ENCODE results near the gene GPATCH2L.

DNA sequence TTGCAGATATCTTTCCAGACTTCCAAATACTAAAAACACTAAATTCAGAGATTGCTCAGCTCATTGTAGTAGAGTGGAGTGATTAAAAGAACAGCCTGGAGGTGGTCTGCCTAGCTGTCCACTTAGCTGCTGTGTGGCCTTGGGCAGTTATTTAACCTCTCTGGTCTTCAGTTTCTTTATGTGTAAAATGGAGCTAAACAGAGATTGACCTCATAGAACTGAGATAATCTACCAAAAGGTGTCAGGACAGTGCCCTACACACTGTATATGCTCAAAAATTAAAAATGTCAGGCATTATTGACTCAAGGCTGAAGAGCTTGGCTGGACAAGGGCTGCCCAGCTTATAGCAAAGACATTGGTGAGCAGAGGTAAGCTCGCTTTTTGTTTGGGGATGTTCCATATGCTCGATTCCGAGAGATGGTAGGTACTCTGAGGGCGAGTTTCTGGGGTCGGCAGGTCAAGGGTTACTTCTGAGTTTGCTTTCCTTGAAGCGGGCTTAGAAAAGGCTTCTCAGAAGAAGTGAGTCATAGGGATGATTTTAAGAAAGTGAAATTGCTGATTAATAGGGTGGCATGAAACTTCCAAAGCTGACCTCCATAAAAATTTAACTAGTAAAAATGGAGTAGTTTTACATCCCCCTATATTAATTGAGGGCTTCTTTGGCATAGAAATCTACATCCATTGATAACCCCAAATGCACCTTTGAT, 107.5 kb downstream of the GPATCH2L start:
- TF ChIP-seq, protein P1, sequence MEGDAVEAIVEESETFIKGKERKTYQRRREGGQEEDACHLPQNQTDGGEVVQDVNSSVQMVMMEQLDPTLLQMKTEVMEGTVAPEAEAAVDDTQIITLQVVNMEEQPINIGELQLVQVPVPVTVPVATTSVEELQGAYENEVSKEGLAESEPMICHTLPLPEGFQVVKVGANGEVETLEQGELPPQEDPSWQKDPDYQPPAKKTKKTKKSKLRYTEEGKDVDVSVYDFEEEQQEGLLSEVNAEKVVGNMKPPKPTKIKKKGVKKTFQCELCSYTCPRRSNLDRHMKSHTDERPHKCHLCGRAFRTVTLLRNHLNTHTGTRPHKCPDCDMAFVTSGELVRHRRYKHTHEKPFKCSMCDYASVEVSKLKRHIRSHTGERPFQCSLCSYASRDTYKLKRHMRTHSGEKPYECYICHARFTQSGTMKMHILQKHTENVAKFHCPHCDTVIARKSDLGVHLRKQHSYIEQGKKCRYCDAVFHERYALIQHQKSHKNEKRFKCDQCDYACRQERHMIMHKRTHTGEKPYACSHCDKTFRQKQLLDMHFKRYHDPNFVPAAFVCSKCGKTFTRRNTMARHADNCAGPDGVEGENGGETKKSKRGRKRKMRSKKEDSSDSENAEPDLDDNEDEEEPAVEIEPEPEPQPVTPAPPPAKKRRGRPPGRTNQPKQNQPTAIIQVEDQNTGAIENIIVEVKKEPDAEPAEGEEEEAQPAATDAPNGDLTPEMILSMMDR (IDR thresholded peaks at IDR 0.05), result no peak
- no peak for TF ChIP-seq ZFX (IDR thresholded peaks at IDR 0.05; ENCODE audit: borderline replicate concordance)
